HCT116 (cell line): ENCODE data around the gene ACOT7. TPM values are rescaled to one million over a fixed set of nuclear protein-coding genes. Genes with fewer than 3 reads are reported as not detected.
A peak's percentile ranks its signal among the peaks of the same experiment; 100 is the strongest.

Experiments
- ATAC-seq: fragments of 200-7000 bp; cut with Tn5 transposase; 2 replicates; pipeline ENCODE4 v1.9.1; 2020; ENCODE audit warnings: mild to moderate bottlenecking, moderate library complexity
- BruUV-seq: library from RNA; stranded (reverse); fragments of 400-500 nt; replicated peaks from 2 replicates; lab custom pipeline; 2021; lab: Mats Ljungman, UMichigan
- CTCF ChIA-PET: fragments of 300-600 bp; sonication (Branson Sonifier 250); formaldehyde crosslinking; loops from one replicate; lab custom pipeline; 2021; ENCODE audit warnings: antibody characterized with exemption; lab: Charles Lee
- POLR2A ChIA-PET: fragments of 300-600, 350-600 bp; sonication (Branson Sonifier 250); formaldehyde crosslinking; loops from one replicate; lab custom pipeline; 2021; ENCODE audit warnings: antibody characterized with exemption; lab: Charles Lee
- RAD21 ChIA-PET, 2 experiments: fragments of 300-600 bp; sonication (Branson Sonifier 250); formaldehyde crosslinking; loops; one replicate each; lab custom pipeline; 2023; ENCODE audit warnings: low total read pairs in 2 of 2; ENCODE audit not compliant: uncharacterized antibody in 2 of 2, unreplicated experiment in 2 of 2, low non-redundant PET in 1 of 2; lab: Charles Lee
- DNase-seq: peaks from one replicate; pipeline ENCODE4 v3.0.0-alpha.2; 2010; ENCODE audit warnings: low read depth, low spot score
- H2AFZ ChIP-seq: fragments of 200-600 bp; shearing (Covaris generic), sonication (generic); 2 replicates; pipeline ENCODE4 v1.6.1; 2017; ENCODE audit warnings: low read depth, mixed run types, mixed read lengths, antibody characterized with exemption, low read length; ENCODE audit not compliant: poor library complexity, severe bottlenecking
- H3K27ac ChIP-seq: 2 replicates; pipeline ENCODE4 v1.5.1; 2012; ENCODE audit warnings: low read depth, low read length
- H3K27me3 ChIP-seq: fragments of 200-600 bp; sonication (generic); 2 replicates; pipeline ENCODE4 v1.6.1; 2016; ENCODE audit warnings: mixed run types, low read length, mixed read lengths; ENCODE audit not compliant: insufficient read depth
- H3K36me3 ChIP-seq, 2 experiments: fragments of 200-500 bp in 1 of 2; fragments of 200-600 bp in 1 of 2; sonication (Bioruptor generic) in 1 of 2; sonication (generic) in 1 of 2; 2 replicates each; pipeline versions ENCODE4 v1.5.1 to v1.6.1; 2014 to 2016; ENCODE audit warnings: low read length in 2 of 2, inconsistent platforms in 1 of 2, mixed read lengths in 1 of 2, mixed run types in 1 of 2; ENCODE audit not compliant: insufficient read depth in 2 of 2, control insufficient read depth in 1 of 2
- H3K4me1 ChIP-seq, 2 experiments: fragments of 200-600 bp in 1 of 2; sonication (generic) in 1 of 2; 2 replicates each; pipeline versions ENCODE4 v1.5.1 to v1.6.1; 2012 to 2017; ENCODE audit warnings: low read length in 2 of 2, inconsistent platforms in 1 of 2, mild to moderate bottlenecking in 1 of 2, mixed read lengths in 1 of 2, mixed run types in 1 of 2, moderate library complexity in 1 of 2; ENCODE audit not compliant: insufficient read depth in 2 of 2, control insufficient read depth in 1 of 2
- H3K4me2 ChIP-seq: fragments of 200-600 bp; sonication (generic); 2 replicates; pipeline ENCODE4 v1.6.1; 2017; ENCODE audit warnings: mixed run types, low read length, mixed read lengths
- H3K4me3 ChIP-seq, 2 experiments: fragments of 200-600 bp in 1 of 2; sonication (generic) in 1 of 2; replicated peaks in 1 of 2; 2 replicates each; pipeline ENCODE4 v1.5.1; 2011 to 2016; ENCODE audit warnings: low read length in 2 of 2, control low read depth in 1 of 2, low read depth in 1 of 2, mild to moderate bottlenecking in 1 of 2, mixed read lengths in 1 of 2, mixed run types in 1 of 2
- H3K79me2 ChIP-seq: fragments of 200-600 bp; sonication (generic); 2 replicates; pipeline ENCODE4 v1.6.1; 2017; ENCODE audit warnings: mild to moderate bottlenecking, mixed run types, low read length, moderate library complexity, mixed read lengths; ENCODE audit not compliant: insufficient read depth
- H3K9ac ChIP-seq: fragments of 200-600 bp; sonication (generic); 2 replicates; pipeline ENCODE4 v1.6.1; 2016; ENCODE audit warnings: low read length, mixed read lengths
- H3K9me2 ChIP-seq: fragments of 200-600 bp; sonication (generic), shearing (Covaris generic); 2 replicates; pipeline ENCODE4 v1.6.1; 2017; ENCODE audit warnings: mixed run types, mild to moderate bottlenecking, moderate library complexity; ENCODE audit not compliant: insufficient read depth
- H3K9me3 ChIP-seq, 2 experiments: fragments of 200-500 bp in 1 of 2; fragments of 200-600 bp in 1 of 2; sonication (Bioruptor generic) in 1 of 2; sonication (generic) in 1 of 2; 2 replicates each; pipeline ENCODE4 v1.6.1; 2014 to 2017; ENCODE audit warnings: low read length in 2 of 2, mixed read lengths in 2 of 2, inconsistent platforms in 1 of 2, low read depth in 1 of 2, mild to moderate bottlenecking in 1 of 2, mixed run types in 1 of 2, moderate library complexity in 1 of 2; ENCODE audit not compliant: control insufficient read depth in 1 of 2, insufficient read depth in 1 of 2
- H4K20me1 ChIP-seq: fragments of 200-600 bp; sonication (generic), shearing (Covaris generic); 2 replicates; pipeline ENCODE4 v1.6.1; 2017; ENCODE audit warnings: mixed run types, mild to moderate bottlenecking, moderate library complexity; ENCODE audit not compliant: insufficient read depth
- CEBPB ChIP-seq: IDR thresholded peaks from 2 replicates; pipeline ENCODE4 v1.6.1; 2012; ENCODE audit warnings: low read depth
- CTCF ChIP-seq, 3 experiments: fragments of 200-600 bp in 1 of 3; sonication (generic) in 1 of 3; IDR thresholded peaks in 2 of 3; conservative IDR thresholded peaks in 1 of 3; 2 replicates each; pipeline ENCODE4 v1.5.1; 2012 to 2017; ENCODE audit warnings: low read depth in 2 of 3, low read length in 2 of 3, antibody characterized with exemption in 1 of 3, borderline replicate concordance in 1 of 3, control low read depth in 1 of 3, mild to moderate bottlenecking in 1 of 3, mixed read lengths in 1 of 3, mixed run types in 1 of 3, moderate library complexity in 1 of 3; ENCODE audit not compliant: insufficient read depth in 1 of 3
- ELF1 ChIP-seq: IDR thresholded peaks from 2 replicates; pipeline ENCODE4 v1.6.1; 2012; ENCODE audit warnings: low read depth, borderline replicate concordance
- JUND ChIP-seq: IDR thresholded peaks from 2 replicates; pipeline ENCODE4 v1.6.1; 2012
- POLR2A ChIP-seq: IDR thresholded peaks from 2 replicates; pipeline ENCODE4 v1.7.0; 2011; ENCODE audit warnings: borderline replicate concordance; ENCODE audit not compliant: insufficient read depth, insufficient read length; ENCODE audit errors: extremely low read depth
- RAD21 ChIP-seq: IDR thresholded peaks from 2 replicates; pipeline ENCODE4 v1.6.1; 2012; ENCODE audit warnings: low read depth, mild to moderate bottlenecking
- SIN3A ChIP-seq: IDR thresholded peaks from 2 replicates; pipeline ENCODE4 v1.6.1; 2012; ENCODE audit warnings: low read depth
- SP1 ChIP-seq: IDR thresholded peaks from 2 replicates; pipeline ENCODE4 v1.6.1; 2012; ENCODE audit warnings: low read depth
- SRF ChIP-seq: IDR thresholded peaks from 2 replicates; pipeline ENCODE4 v1.6.1; 2012; ENCODE audit warnings: low read depth
- ZBTB33 ChIP-seq: IDR thresholded peaks from 2 replicates; pipeline ENCODE4 v1.6.1; 2011; ENCODE audit warnings: mild to moderate bottlenecking, low read length, moderate library complexity; ENCODE audit not compliant: insufficient replicate concordance; ENCODE audit errors: extremely low read depth
- intact Hi-C: fragments of 100-400 bp; cut with micrococcal nuclease; formaldehyde crosslinking; loops from 2 replicates; pipeline ENCODE4 v1.10.0; 2022
- total RNA-seq: library from RNA; stranded (reverse); gene quantifications from one replicate; pipeline ENCODE4 v1.2.1, GENCODE V29; 2021; ENCODE audit not compliant: unreplicated experiment

ACOT7 gene
- total RNA-seq, 1 experiment from 2014 or later, result 162 TPM

GRCh38 chr1:6347641-6348487 is 45.7 kb downstream of the ACOT7 start:
- H3K9me2 ChIP-seq, result no peaks in the 10 kb centered on the region
- RAD21 ChIA-PET, result interaction anchor here in 1 of 2 experiments (1.3 kb wide), 1 partner anchor 90 kb away, joined by 3 read pairs; no protein-coding TSS in a partner anchor
- H3K9me3 ChIP-seq, result no peaks in the 10 kb centered on the region
- H2AFZ ChIP-seq, result no peak overlapping the region
- CTCF ChIA-PET, result interaction anchor here (0.7 to 1.3 kb wide), 6 partner anchors 47 to 110 kb away, joined by 3 to 6 read pairs (median 3); no protein-coding TSS in a partner anchor
- ATAC-seq (peak; percentile 52), DNase-seq (no peak)
- peaks cover 37% of the 10 kb centered on the region for H3K79me2 ChIP-seq
- no peak overlapping the region; the same call in 1 of the 2 replicates for H3K27ac ChIP-seq
- no peaks in the 10 kb centered on the region for H3K27me3 ChIP-seq
- no peak overlapping the region for H3K4me2 ChIP-seq
- intact Hi-C loops, result loop anchor here (1.0 to 10.0 kb wide), 4 partner anchors 49 to 293 kb away; no protein-coding TSS in a partner anchor
- POLR2A ChIA-PET, result no interaction called here
- H3K9ac ChIP-seq, result no peak overlapping the region
- peaks cover 8% of the 10 kb centered on the region; the same call in 1 of the 2 replicates for H4K20me1 ChIP-seq
- TSS peak; percentile 34 for BruUV-seq
- H3K36me3 ChIP-seq, result no peaks in the 10 kb centered on the region; a peak in 1 of 4 replicates
- H3K4me1 ChIP-seq, result peaks cover 15 to 27% of the 10 kb centered on the region in 2 experiments
- TF ChIP-seq RAD21 (peak; percentile 90), JUND (no peak), CTCF (IDR thresholded peaks at IDR 0.05 in 2 of 3, conservative IDR thresholded peaks at IDR 0.05 in 1 of 3; ENCODE audit: borderline replicate concordance in 1 of 3, insufficient read depth in 1 of 3, low read depth in 2 of 3, low read length in 2 of 3) (peak; percentile 83 to 84 (median 84))
- no peak overlapping the region for H3K4me3 ChIP-seq

GRCh38 chr1:6345460-6345859 is 48.1 kb downstream of the ACOT7 start:
- DNase-seq (no peak), ATAC-seq (no peak)
- CTCF ChIA-PET, result interaction anchor here (1.3 to 4.7 kb wide), 2 partner anchors 8 to 99 kb away, joined by 4 to 29 read pairs; no protein-coding TSS in a partner anchor
- BruUV-seq, result no TSS peak
- H2AFZ ChIP-seq, result no peak overlapping the region
- H3K9me2 ChIP-seq, result no peaks in the 10 kb centered on the region
- POLR2A ChIA-PET, result no interaction called here
- H3K4me3 ChIP-seq, result no peak overlapping the region
- H4K20me1 ChIP-seq, result peaks cover 8% of the 10 kb centered on the region; the same call in 1 of the 2 replicates
- no peak overlapping the region for H3K4me2 ChIP-seq
- H3K27ac ChIP-seq, result no peak overlapping the region
- H3K79me2 ChIP-seq, result peaks cover 22% of the 10 kb centered on the region; the same call in 1 of the 2 replicates
- no peaks in the 10 kb centered on the region; a peak in 1 of 4 replicates for H3K36me3 ChIP-seq
- H3K9ac ChIP-seq, result no peak overlapping the region
- no peaks in the 10 kb centered on the region for H3K9me3 ChIP-seq
- RAD21 ChIA-PET, result no interaction called here
- peaks cover 4 to 14% of the 10 kb centered on the region in 2 experiments; a peak in 2 of 4 replicates for H3K4me1 ChIP-seq
- no peaks in the 10 kb centered on the region for H3K27me3 ChIP-seq
- intact Hi-C loops, result loop anchor here (10.0 kb wide), 1 partner anchor 291 kb away; no protein-coding TSS in a partner anchor
- TF ChIP-seq SIN3A, result no peak
- no peak for TF ChIP-seq SRF
- TF ChIP-seq POLR2A, result no peak
- TF ChIP-seq CTCF (IDR thresholded peaks at IDR 0.05 in 2 of 3, conservative IDR thresholded peaks at IDR 0.05 in 1 of 3; ENCODE audit: borderline replicate concordance in 1 of 3, insufficient read depth in 1 of 3, low read depth in 2 of 3, low read length in 2 of 3), result no peak
- no peak for TF ChIP-seq CEBPB
- no peak for TF ChIP-seq SP1
- TF ChIP-seq ELF1, result no peak
- no peak for TF ChIP-seq ZBTB33
